ENCODE results near the gene PRKAR2A.
"Not testable (repeated sequence)": the region's sequence is repeated elsewhere in the genome, so short reads cannot be mapped to it uniquely, and the experiment has no call there.

PRKAR2A gene

DNA sequence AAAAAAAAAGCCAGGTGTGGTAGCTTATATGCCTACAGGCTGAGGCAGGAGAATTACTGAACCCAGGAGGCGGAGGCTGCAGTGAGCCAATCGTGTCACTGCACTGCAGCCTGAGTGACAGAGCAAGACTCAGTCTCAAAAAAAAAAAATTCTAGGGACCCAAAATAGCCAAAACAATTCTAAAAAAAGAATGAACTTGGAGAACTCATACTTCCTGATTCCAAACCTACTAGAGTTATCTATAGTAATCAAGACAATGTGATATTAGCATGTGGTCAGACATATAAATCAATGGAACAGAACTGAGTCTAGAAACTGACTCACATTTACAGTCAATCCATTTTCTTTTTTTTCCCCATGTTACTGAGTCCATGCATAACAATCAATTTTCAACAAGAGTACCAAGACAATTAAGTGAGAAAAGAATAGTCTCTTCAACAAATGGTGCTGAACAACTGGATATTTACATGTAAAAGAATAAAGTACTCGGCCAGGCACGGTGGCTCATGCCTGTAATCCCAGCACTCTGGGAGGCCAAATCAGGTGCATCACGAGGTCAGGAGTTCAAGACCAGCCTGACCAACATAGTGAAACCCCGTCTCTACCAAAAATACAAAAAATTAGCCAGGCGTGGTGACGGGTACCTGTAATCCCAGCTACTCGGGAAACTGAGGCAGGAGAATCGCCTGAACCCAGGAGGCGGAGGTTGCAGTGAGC lies 11.9 kb downstream of the PRKAR2A start:
- DNase-seq: no peak

DNA sequence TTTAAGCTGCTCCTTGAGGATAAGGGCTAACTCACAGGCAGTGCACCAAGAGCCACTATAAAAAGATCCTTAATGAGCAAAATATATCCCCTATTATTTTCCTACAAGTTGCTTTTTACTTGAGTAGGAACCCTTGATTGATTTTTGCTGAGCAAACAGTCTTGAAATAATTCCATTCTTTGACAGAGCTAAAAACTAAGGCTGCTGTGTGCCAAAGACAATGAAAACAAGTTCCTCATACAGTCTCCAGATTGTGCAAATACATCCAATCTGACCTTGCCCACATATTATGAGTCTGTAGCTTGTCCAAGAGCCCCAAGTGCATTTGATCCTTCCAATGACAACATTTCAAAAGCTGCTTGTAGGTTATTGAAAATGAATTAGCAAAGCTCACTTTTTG lies 15.0 kb downstream of the PRKAR2A start:
- no peak for DNase-seq

DNA sequence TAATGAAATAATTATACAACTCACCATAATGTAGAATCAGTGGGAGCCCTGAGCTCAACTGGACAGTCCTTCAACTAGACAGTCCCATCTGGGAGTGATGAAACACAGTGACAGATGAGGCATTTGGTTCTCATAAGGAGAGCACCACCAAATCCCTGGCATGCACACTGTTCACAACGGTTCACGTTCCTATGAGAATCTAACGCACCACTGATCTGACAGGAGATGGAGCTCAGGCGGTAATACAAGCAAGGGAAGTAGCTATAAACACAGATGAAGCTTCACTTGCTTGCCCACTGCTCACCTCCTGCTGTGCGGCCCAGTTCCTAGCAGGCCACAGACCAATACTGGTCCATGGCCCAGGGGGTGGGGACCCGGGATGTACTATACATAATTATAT lies 17.0 kb downstream of the PRKAR2A start:
- no peak for DNase-seq

- not testable (repeated sequence) for DNase-seq
Observed at GRCh38 chr3:48829525-48829924, 18.1 kb downstream of the PRKAR2A start.

GRCh38 chr3:48827874-48828273 lies 19.8 kb downstream of the PRKAR2A start:
- not testable (repeated sequence) for DNase-seq

- peak; percentile 80 for DNase-seq
Observed at GRCh38 chr3:48826451-48826850, 21.2 kb downstream of the PRKAR2A start.

GRCh38 chr3:48820612-48821324 lies 26.9 kb downstream of the PRKAR2A start:
- DNase-seq: peak; percentile 52

- no peak for DNase-seq
Observed at GRCh38 chr3:48819234-48820221, 28.1 kb downstream of the PRKAR2A start.

DNA sequence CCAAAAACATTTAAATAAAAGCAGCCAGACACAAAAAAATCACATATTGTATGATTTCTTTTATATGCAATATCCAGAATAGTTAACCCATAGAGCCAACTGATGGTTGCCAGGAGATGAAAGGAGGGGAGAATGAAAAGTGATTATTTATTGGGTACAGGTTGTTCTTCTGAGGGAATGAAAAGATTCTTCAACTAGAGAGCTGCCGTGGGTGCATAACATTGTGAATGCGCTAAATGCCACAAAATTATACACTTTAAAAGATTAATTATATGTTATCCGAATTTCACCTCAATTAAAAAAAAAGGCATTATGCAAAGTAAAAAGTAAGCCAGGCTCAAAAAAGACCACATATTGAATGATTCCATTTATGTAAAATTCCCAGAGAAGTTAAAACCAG lies 36.1 kb downstream of the PRKAR2A start:
- no peak for DNase-seq

- no peak for DNase-seq
Observed at GRCh38 chr3:48804930-48805329, 42.7 kb downstream of the PRKAR2A start.

GRCh38 chr3:48800831-48801230 lies 46.8 kb downstream of the PRKAR2A start:
- not testable (repeated sequence) for DNase-seq

DNA sequence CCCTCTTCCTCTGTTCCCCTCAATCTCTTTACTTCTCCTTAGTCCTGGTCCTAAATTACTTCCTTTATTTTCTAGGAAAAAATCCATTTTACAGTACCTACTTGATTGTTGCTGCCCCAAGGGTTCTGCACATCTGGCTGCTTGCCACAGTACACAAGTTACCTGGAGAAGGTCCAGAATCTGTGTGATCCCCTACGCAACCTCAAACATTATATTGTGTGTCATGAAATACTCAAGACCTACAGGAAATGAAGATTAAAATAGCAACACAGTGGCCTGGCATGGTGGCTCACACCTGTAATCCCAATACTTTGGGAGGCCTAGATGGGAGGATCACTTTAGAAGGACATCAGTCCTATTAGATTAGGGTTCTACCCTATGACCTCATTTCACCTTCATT lies 48.7 kb downstream of the PRKAR2A start:
- no peak for DNase-seq

GRCh38 chr3:48797626-48798025 lies 50.0 kb downstream of the PRKAR2A start:
- peak; percentile 32 for DNase-seq

GRCh38 chr3:48795997-48796732 lies 51.5 kb downstream of the PRKAR2A start:
- DNase-seq: no peak

DNA sequence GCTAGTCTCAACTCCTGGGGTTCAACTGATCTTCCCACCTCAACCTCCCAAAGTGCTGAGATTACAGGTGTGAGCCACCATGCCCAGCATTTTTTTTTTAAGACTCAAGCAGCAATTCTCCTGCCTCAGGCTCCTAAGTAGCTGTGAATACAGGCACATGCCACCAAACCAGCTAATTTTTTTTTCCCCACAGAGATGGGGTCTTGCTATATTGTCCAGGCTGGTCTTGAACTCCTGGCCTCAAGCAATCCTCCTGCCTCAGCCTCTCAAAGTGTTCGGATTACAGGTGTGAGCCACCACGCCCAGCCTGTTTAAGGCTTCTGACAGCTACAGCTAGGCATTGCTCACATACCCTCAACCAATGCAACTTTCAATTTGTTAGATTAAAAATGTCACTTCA lies 54.2 kb downstream of the PRKAR2A start:
- DNase-seq: not testable (repeated sequence)

GRCh38 chr3:48789665-48790064 lies 58.0 kb downstream of the PRKAR2A start:
- no peak for DNase-seq

DNA sequence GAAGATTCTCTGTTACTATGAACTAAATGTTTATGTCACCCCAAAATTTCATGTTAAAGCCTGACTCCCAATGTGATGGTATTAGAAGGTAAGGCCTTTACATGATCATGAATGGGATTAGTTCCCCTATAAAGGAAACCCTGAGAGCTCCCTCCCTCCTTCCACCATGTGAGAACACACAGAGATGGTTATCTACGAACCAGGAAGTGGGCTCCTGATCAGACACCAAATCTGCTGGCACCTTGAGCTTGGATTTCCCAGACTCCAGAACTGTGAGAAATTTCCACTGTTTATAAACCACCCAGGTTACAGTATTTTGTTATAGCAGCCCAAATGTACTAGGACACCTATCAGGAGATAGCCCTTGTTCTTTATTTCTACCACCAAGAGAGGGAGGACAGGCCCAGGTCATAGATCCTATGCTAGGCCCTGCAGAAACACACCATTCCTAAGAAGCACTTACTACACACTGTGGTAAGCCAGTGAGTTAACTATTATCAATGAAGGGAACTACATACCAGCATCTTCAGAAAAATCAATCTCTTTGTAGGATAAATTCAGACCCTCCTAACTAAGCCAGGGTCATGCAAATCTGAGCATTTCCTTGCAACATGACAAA lies 59.0 kb downstream of the PRKAR2A start:
- DNase-seq: no peak

DNA sequence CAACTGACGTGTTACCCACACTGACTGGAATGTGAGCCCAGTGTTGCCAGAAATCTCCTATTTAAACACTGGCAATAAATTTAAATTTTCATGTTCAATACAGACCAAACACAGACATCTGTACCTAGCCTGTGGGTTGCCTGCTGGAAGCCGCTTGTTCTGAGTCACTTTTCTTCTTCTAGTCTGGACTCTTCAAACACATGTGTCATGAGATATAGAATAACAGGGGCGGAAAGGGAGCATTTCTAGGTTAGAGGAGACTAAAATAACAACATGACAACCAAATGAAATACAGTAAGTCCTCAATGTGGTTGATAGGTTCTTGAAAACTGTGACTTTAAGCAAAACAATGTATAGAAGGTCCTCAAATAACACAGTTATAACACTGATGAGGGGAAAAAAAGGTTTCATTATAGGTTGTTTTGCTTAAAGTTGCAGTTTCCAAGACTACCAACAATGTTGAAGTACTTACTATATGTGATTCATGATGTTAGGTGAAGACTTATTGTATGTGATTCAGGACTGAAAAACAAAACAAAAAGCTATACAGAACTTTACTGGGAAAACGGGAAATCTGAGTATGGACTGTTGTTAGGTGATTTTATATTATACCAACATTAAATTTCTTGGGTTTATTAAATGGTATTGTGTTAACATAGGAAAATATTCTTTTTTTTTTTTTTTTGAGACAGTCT lies 63.1 kb downstream of the PRKAR2A start:
- no peak for DNase-seq

GRCh38 chr3:48783304-48783703 lies 64.4 kb downstream of the PRKAR2A start:
- no peak for DNase-seq

GRCh38 chr3:48782046-48782445 lies 65.6 kb downstream of the PRKAR2A start:
- DNase-seq: no peak

DNA sequence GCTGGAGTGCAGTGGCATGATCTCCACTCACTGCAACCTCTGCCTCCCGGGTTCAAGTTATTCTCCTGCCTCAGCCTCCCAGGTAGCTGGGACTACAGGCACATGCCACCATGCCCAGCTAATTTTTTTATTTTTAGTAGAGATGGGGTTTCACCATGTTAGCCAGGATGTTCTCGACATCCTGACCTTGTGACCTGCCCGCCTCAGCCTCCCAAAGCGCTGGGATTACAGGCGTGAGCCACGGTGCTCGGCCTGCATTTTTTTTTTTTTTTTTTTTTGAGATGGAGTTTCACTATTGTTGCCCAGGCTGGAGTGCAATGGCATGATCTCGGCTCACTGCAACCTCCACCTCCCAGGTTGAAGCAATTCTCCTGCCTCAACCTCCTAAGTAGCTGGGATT lies 69.1 kb downstream of the PRKAR2A start:
- DNase-seq: not testable (repeated sequence)
